HCT116 (cell line): ENCODE measurements around the gene TMEM150C. TPM values are rescaled to one million over a fixed set of nuclear protein-coding genes. Genes with fewer than 3 reads are reported as not detected.

Experiments used
- ATAC-seq: fragments of 200-7000 bp; cut with Tn5 transposase; 2 replicates; pipeline ENCODE4 v1.9.1; 2020; ENCODE audit warnings: mild to moderate bottlenecking, moderate library complexity
- BruUV-seq: library from RNA; stranded (reverse); fragments of 400-500 nt; replicated peaks from 2 replicates; lab custom pipeline; 2021; lab: Mats Ljungman, UMichigan
- CTCF ChIA-PET: fragments of 300-600 bp; sonication (Branson Sonifier 250); formaldehyde crosslinking; loops from one replicate; lab custom pipeline; 2021; ENCODE audit warnings: antibody characterized with exemption; lab: Charles Lee
- POLR2A ChIA-PET: fragments of 300-600, 350-600 bp; sonication (Branson Sonifier 250); formaldehyde crosslinking; loops from one replicate; lab custom pipeline; 2021; ENCODE audit warnings: antibody characterized with exemption; lab: Charles Lee
- RAD21 ChIA-PET, 2 experiments: fragments of 300-600 bp; sonication (Branson Sonifier 250); formaldehyde crosslinking; loops; one replicate each; lab custom pipeline; 2023; ENCODE audit warnings: low total read pairs in 2 of 2; ENCODE audit not compliant: uncharacterized antibody in 2 of 2, unreplicated experiment in 2 of 2, low non-redundant PET in 1 of 2; lab: Charles Lee
- DNase-seq: peaks from one replicate; pipeline ENCODE4 v3.0.0-alpha.2; 2010; ENCODE audit warnings: low read depth, low spot score
- H2AFZ ChIP-seq: fragments of 200-600 bp; shearing (Covaris generic), sonication (generic); 2 replicates; pipeline ENCODE4 v1.6.1; 2017; ENCODE audit warnings: low read depth, mixed run types, mixed read lengths, antibody characterized with exemption, low read length; ENCODE audit not compliant: poor library complexity, severe bottlenecking
- H3K27ac ChIP-seq: 2 replicates; pipeline ENCODE4 v1.5.1; 2012; ENCODE audit warnings: low read depth, low read length
- H3K27me3 ChIP-seq: fragments of 200-600 bp; sonication (generic); 2 replicates; pipeline ENCODE4 v1.6.1; 2016; ENCODE audit warnings: mixed run types, low read length, mixed read lengths; ENCODE audit not compliant: insufficient read depth
- H3K36me3 ChIP-seq, 2 experiments: fragments of 200-500 bp in 1 of 2; fragments of 200-600 bp in 1 of 2; sonication (Bioruptor generic) in 1 of 2; sonication (generic) in 1 of 2; 2 replicates each; pipeline versions ENCODE4 v1.5.1 to v1.6.1; 2014 to 2016; ENCODE audit warnings: low read length in 2 of 2, inconsistent platforms in 1 of 2, mixed read lengths in 1 of 2, mixed run types in 1 of 2; ENCODE audit not compliant: insufficient read depth in 2 of 2, control insufficient read depth in 1 of 2
- H3K4me1 ChIP-seq, 2 experiments: fragments of 200-600 bp in 1 of 2; sonication (generic) in 1 of 2; 2 replicates each; pipeline versions ENCODE4 v1.5.1 to v1.6.1; 2012 to 2017; ENCODE audit warnings: low read length in 2 of 2, inconsistent platforms in 1 of 2, mild to moderate bottlenecking in 1 of 2, mixed read lengths in 1 of 2, mixed run types in 1 of 2, moderate library complexity in 1 of 2; ENCODE audit not compliant: insufficient read depth in 2 of 2, control insufficient read depth in 1 of 2
- H3K4me2 ChIP-seq: fragments of 200-600 bp; sonication (generic); 2 replicates; pipeline ENCODE4 v1.6.1; 2017; ENCODE audit warnings: mixed run types, low read length, mixed read lengths
- H3K4me3 ChIP-seq, 2 experiments: fragments of 200-600 bp in 1 of 2; sonication (generic) in 1 of 2; replicated peaks in 1 of 2; 2 replicates each; pipeline ENCODE4 v1.5.1; 2011 to 2016; ENCODE audit warnings: low read length in 2 of 2, control low read depth in 1 of 2, low read depth in 1 of 2, mild to moderate bottlenecking in 1 of 2, mixed read lengths in 1 of 2, mixed run types in 1 of 2
- H3K79me2 ChIP-seq: fragments of 200-600 bp; sonication (generic); 2 replicates; pipeline ENCODE4 v1.6.1; 2017; ENCODE audit warnings: mild to moderate bottlenecking, mixed run types, low read length, moderate library complexity, mixed read lengths; ENCODE audit not compliant: insufficient read depth
- H3K9ac ChIP-seq: fragments of 200-600 bp; sonication (generic); 2 replicates; pipeline ENCODE4 v1.6.1; 2016; ENCODE audit warnings: low read length, mixed read lengths
- H3K9me2 ChIP-seq: fragments of 200-600 bp; sonication (generic), shearing (Covaris generic); 2 replicates; pipeline ENCODE4 v1.6.1; 2017; ENCODE audit warnings: mixed run types, mild to moderate bottlenecking, moderate library complexity; ENCODE audit not compliant: insufficient read depth
- H3K9me3 ChIP-seq, 2 experiments: fragments of 200-500 bp in 1 of 2; fragments of 200-600 bp in 1 of 2; sonication (Bioruptor generic) in 1 of 2; sonication (generic) in 1 of 2; 2 replicates each; pipeline ENCODE4 v1.6.1; 2014 to 2017; ENCODE audit warnings: low read length in 2 of 2, mixed read lengths in 2 of 2, inconsistent platforms in 1 of 2, low read depth in 1 of 2, mild to moderate bottlenecking in 1 of 2, mixed run types in 1 of 2, moderate library complexity in 1 of 2; ENCODE audit not compliant: control insufficient read depth in 1 of 2, insufficient read depth in 1 of 2
- H4K20me1 ChIP-seq: fragments of 200-600 bp; sonication (generic), shearing (Covaris generic); 2 replicates; pipeline ENCODE4 v1.6.1; 2017; ENCODE audit warnings: mixed run types, mild to moderate bottlenecking, moderate library complexity; ENCODE audit not compliant: insufficient read depth
- CEBPB ChIP-seq: IDR thresholded peaks from 2 replicates; pipeline ENCODE4 v1.6.1; 2012; ENCODE audit warnings: low read depth
- ELF1 ChIP-seq: IDR thresholded peaks from 2 replicates; pipeline ENCODE4 v1.6.1; 2012; ENCODE audit warnings: low read depth, borderline replicate concordance
- EZH2phosphoT487 ChIP-seq: fragments of 200-600 bp; IDR thresholded peaks from 2 replicates; pipeline ENCODE4 v1.6.1; 2018; ENCODE audit warnings: antibody characterized with exemption, borderline replicate concordance
- JUND ChIP-seq: IDR thresholded peaks from 2 replicates; pipeline ENCODE4 v1.6.1; 2012
- POLR2A ChIP-seq: IDR thresholded peaks from 2 replicates; pipeline ENCODE4 v1.7.0; 2011; ENCODE audit warnings: borderline replicate concordance; ENCODE audit not compliant: insufficient read depth, insufficient read length; ENCODE audit errors: extremely low read depth
- RAD21 ChIP-seq: IDR thresholded peaks from 2 replicates; pipeline ENCODE4 v1.6.1; 2012; ENCODE audit warnings: low read depth, mild to moderate bottlenecking
- SRF ChIP-seq: IDR thresholded peaks from 2 replicates; pipeline ENCODE4 v1.6.1; 2012; ENCODE audit warnings: low read depth
- YY1 ChIP-seq: IDR thresholded peaks from 2 replicates; pipeline ENCODE4 v1.6.1; 2011; ENCODE audit warnings: low read length, low read depth, moderate library complexity, mild to moderate bottlenecking; ENCODE audit not compliant: insufficient replicate concordance; ENCODE audit errors: extremely low read depth
- ZBTB33 ChIP-seq: IDR thresholded peaks from 2 replicates; pipeline ENCODE4 v1.6.1; 2011; ENCODE audit warnings: mild to moderate bottlenecking, low read length, moderate library complexity; ENCODE audit not compliant: insufficient replicate concordance; ENCODE audit errors: extremely low read depth
- ZFX ChIP-seq: fragments of 450-650 bp; IDR thresholded peaks from 2 replicates; pipeline ENCODE4 v1.6.1; 2017
- intact Hi-C: fragments of 100-400 bp; cut with micrococcal nuclease; formaldehyde crosslinking; loops from 2 replicates; pipeline ENCODE4 v1.10.0; 2022
- total RNA-seq: library from RNA; stranded (reverse); gene quantifications from one replicate; pipeline ENCODE4 v1.2.1, GENCODE V29; 2021; ENCODE audit not compliant: unreplicated experiment
- TF ChIP-seq, protein P1 (sequence below): IDR thresholded peaks from 2 replicates; pipeline ENCODE4 v1.6.1; 2012; ENCODE audit warnings: low read depth

TMEM150C gene
- total RNA-seq, 1 experiment from 2014 or later = 1.2 TPM

DNA sequence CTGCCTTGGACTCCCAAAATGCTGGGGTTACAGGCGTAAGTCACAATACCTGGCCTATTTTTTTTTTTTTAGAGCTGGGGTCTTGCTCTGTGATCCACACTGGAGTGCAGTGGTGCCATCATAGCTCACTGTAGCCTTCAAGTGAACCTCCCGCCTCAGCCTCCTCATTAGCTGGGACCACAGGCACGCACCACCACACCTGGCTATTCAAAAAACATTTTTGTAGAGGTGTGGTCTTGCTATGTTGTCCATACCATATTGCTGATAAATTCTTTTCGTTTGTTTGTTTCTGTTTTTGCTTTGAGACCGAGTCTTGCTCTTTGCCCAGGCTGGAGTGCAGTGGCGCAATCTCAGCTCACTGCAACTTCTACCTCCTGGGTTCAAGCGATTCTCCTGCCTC lies 109.8 kb downstream of the TMEM150C start:
- intact Hi-C loops = no loop called here
- ATAC-seq (no peak), DNase-seq (no peak)
- Histone ChIP-seq H3K4me3 (no peak overlapping the region), H3K27me3 (no peaks in the 10 kb centered on the region), H2AFZ (no peak overlapping the region), H3K9ac (no peak overlapping the region), H3K9me2 (no peaks in the 10 kb centered on the region), H3K4me2 (no peak overlapping the region), H3K36me3 (peaks cover 31 to 49% of the 10 kb centered on the region in 2 experiments), H3K27ac (no peak overlapping the region), H4K20me1 (no peaks in the 10 kb centered on the region), H3K4me1 (no peaks in the 10 kb centered on the region), H3K9me3 (no peaks in the 10 kb centered on the region), H3K79me2 (peaks cover 73% of the 10 kb centered on the region)
- ChIA-PET RAD21 (no interaction called here), POLR2A (no interaction called here), CTCF (no interaction called here)
- no TSS peak for BruUV-seq
- TF ChIP-seq YY1 (no peak), CEBPB (no peak), EZH2phosphoT487 (no peak), JUND (no peak), SRF (no peak), POLR2A (no peak), ZBTB33 (no peak), ELF1 (no peak), ZFX (no peak), RAD21 (no peak)
- TF ChIP-seq, protein P1, sequence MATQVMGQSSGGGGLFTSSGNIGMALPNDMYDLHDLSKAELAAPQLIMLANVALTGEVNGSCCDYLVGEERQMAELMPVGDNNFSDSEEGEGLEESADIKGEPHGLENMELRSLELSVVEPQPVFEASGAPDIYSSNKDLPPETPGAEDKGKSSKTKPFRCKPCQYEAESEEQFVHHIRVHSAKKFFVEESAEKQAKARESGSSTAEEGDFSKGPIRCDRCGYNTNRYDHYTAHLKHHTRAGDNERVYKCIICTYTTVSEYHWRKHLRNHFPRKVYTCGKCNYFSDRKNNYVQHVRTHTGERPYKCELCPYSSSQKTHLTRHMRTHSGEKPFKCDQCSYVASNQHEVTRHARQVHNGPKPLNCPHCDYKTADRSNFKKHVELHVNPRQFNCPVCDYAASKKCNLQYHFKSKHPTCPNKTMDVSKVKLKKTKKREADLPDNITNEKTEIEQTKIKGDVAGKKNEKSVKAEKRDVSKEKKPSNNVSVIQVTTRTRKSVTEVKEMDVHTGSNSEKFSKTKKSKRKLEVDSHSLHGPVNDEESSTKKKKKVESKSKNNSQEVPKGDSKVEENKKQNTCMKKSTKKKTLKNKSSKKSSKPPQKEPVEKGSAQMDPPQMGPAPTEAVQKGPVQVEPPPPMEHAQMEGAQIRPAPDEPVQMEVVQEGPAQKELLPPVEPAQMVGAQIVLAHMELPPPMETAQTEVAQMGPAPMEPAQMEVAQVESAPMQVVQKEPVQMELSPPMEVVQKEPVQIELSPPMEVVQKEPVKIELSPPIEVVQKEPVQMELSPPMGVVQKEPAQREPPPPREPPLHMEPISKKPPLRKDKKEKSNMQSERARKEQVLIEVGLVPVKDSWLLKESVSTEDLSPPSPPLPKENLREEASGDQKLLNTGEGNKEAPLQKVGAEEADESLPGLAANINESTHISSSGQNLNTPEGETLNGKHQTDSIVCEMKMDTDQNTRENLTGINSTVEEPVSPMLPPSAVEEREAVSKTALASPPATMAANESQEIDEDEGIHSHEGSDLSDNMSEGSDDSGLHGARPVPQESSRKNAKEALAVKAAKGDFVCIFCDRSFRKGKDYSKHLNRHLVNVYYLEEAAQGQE = no peak
- TF ChIP-seq, all 23 proteins: peak for 0
